ENCODE results near the gene PCDHA2.
A peak's percentile ranks its signal among the peaks of the same experiment; 100 is the strongest.

Gene PCDHA2

DNA sequence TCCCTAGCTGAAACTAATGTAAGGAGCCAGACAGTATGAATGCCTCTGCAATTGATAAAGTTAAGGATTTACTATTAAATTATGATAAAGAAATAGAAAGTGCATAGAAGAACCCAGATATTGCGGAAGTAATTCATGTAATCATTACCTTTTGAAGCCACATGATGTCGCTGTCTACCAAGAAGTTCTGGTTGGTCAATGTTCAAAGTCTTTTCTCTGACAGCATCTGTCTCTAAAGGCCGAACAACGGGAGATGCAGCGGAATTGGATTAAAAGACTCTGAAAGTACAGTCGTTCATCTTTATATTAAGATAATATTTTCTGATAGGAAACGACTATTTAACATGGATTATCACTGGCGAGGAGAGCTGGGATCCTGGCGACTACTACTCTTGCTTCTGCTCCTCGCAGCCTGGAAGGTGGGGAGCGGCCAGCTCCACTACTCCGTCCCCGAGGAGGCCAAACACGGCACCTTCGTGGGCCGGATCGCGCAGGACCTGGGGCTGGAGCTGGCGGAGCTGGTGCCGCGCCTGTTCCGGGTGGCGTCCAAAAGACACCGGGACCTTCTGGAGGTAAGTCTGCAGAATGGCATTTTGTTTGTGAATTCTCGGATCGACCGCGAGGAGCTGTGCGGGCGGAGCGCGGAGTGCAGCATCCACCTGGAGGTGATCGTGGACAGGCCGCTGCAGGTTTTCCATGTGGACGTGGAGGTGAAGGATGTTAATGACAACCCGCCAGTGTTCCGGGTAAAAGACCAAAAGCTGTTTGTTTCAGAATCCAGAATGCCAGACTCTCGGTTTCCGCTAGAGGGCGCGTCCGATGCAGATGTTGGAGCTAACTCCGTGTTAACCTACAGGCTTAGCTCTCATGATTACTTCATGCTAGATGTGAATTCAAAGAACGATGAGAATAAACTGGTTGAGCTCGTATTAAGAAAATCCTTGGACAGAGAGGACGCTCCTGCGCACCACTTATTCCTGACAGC lies 46.6 kb downstream of the PCDHA2 start, which contains the start of gene PCDHA8:
Gene PCDHA8 (plus strand): TSS at position 210 of the 985 bp plus-strand sequence. CDS start 135 bp downstream, at position 345.
- no peaks in the 10 kb centered on the region for H3F3A ChIP-seq (ENCODE audit: insufficient read depth)
- no peak within 1 kb of the TSS for H2AFZ ChIP-seq (ENCODE audit: low read depth, low read length, severe bottlenecking)
- no peaks in the 10 kb centered on the region for H3K79me2 ChIP-seq (ENCODE audit: insufficient read depth, low read length)
- no peak within 1 kb of the TSS for H3K9ac ChIP-seq (ENCODE audit: low read length)
- H3K4me3 ChIP-seq (ENCODE audit: insufficient read depth, low read length, poor library complexity, severe bottlenecking), result no peak within 1 kb of the TSS
- no peaks in the 10 kb centered on the region for H3K9me2 ChIP-seq (replicated peaks; ENCODE audit: insufficient read depth, low read length)
- H3K4me2 ChIP-seq (ENCODE audit: low read depth, low read length, poor library complexity, severe bottlenecking), result peak within 1 kb of the TSS; percentile 31
- H4K20me1 ChIP-seq (ENCODE audit: low read depth, low read length), result no peaks in the 10 kb centered on the region
- H3K27me3 ChIP-seq (ENCODE audit: low read length), result no peaks in the 10 kb centered on the region
- H3K36me3 ChIP-seq (ENCODE audit: low read length), result no peaks in the 10 kb centered on the region
- no peaks in the 10 kb centered on the region for H3K9me3 ChIP-seq (ENCODE audit: insufficient read depth, low read length)
- no peak for TF ChIP-seq EZH2phosphoT487 (conservative IDR thresholded peaks at IDR 0.05; ENCODE audit: low read length)
- TF ChIP-seq, protein P1, sequence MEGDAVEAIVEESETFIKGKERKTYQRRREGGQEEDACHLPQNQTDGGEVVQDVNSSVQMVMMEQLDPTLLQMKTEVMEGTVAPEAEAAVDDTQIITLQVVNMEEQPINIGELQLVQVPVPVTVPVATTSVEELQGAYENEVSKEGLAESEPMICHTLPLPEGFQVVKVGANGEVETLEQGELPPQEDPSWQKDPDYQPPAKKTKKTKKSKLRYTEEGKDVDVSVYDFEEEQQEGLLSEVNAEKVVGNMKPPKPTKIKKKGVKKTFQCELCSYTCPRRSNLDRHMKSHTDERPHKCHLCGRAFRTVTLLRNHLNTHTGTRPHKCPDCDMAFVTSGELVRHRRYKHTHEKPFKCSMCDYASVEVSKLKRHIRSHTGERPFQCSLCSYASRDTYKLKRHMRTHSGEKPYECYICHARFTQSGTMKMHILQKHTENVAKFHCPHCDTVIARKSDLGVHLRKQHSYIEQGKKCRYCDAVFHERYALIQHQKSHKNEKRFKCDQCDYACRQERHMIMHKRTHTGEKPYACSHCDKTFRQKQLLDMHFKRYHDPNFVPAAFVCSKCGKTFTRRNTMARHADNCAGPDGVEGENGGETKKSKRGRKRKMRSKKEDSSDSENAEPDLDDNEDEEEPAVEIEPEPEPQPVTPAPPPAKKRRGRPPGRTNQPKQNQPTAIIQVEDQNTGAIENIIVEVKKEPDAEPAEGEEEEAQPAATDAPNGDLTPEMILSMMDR (IDR thresholded peaks at IDR 0.05; ENCODE audit: insufficient read depth, low read length, poor library complexity, severe bottlenecking), result peak; percentile 28
- no peak within 1 kb of the TSS for H3K27ac ChIP-seq (ENCODE audit: low read depth, low read length)

GRCh38 chr5:140842798-140843733 lies 48.4 kb downstream of the PCDHA2 start:
- Histone ChIP-seq H3K9me2 (replicated peaks; ENCODE audit: insufficient read depth, low read length) (no peaks in the 10 kb centered on the region), H3K36me3 (ENCODE audit: low read length) (no peaks in the 10 kb centered on the region), H3F3A (ENCODE audit: insufficient read depth) (no peaks in the 10 kb centered on the region), H3K79me2 (ENCODE audit: insufficient read depth, low read length) (no peaks in the 10 kb centered on the region), H3K27me3 (ENCODE audit: low read length) (no peaks in the 10 kb centered on the region), H2AFZ (ENCODE audit: low read depth, low read length, severe bottlenecking) (no peak overlapping the region), H3K27ac (ENCODE audit: low read depth, low read length) (no peak overlapping the region), H3K9me3 (ENCODE audit: insufficient read depth, low read length) (no peaks in the 10 kb centered on the region), H3K4me3 (ENCODE audit: insufficient read depth, low read length, poor library complexity, severe bottlenecking) (no peak overlapping the region), H3K4me2 (ENCODE audit: low read depth, low read length, poor library complexity, severe bottlenecking) (no peak overlapping the region), H3K9ac (ENCODE audit: low read length) (no peak overlapping the region), H4K20me1 (ENCODE audit: low read depth, low read length) (no peaks in the 10 kb centered on the region)
- TF ChIP-seq EZH2phosphoT487 (conservative IDR thresholded peaks at IDR 0.05; ENCODE audit: low read length), result no peak
- TF ChIP-seq, protein P1 (IDR thresholded peaks at IDR 0.05; ENCODE audit: insufficient read depth, low read length, poor library complexity, severe bottlenecking), result no peak
